ENCODE data around the gene SMG1.
A peak's percentile ranks its signal among the peaks of the same experiment; 100 is the strongest.
"Not testable (repeated sequence)": the region's sequence is repeated elsewhere in the genome, so short reads cannot be mapped to it uniquely, and the experiment has no call there.

SMG1 gene

DNA sequence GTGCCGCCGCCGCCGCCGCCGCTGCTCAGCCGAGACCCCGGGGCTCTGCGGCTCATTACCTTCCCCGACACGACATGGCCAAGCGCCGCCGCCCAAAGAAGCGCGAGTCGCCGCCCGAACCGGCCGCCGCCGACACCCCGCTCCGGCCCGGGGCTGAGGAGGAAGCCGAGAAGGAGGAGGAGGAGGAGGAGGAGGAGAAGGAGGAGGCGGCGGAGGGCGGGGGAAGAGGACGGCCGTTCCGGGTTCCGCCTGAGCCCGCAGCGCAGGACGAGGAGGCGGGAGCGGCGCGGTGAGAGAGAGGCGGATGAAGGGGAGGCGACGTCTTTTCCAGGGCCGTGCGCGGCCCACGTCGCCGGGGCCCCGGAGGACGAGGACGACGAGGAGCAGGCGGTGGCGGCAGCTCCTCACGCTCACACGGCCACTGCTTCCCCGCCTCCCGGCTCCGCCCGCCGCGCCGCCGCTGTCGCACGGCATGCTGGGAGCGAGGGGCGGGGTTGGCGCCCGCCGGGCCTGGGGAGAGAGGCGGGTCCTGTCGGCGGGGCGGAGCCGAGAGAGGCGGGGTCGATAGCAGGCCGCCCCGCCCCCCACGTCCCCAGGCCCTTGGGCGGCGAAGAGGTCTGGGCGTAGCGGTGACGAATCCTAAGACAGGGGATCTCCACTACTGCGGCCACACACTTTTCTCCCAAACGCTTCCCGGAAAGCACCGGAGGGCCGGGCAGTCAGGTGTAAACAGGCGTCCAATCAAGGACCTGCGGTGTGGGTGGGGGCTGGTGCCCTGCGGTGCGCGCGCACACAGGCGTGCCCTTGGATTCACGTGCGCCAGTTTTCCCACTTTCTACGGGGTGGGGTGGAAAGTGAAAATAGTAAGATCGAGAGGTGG is at the start of gene SMG1:
Gene SMG1, minus strand, starts transcription at position 423 of the 880 bp plus-strand sequence. Its CDS starts 367 bp downstream, at position 56.
- H3K27me3 ChIP-seq (replicated peaks; ENCODE audit: insufficient read depth, low read length); H3K36me3 ChIP-seq (replicated peaks; ENCODE audit: insufficient read depth, low read length); H3K9me3 ChIP-seq (replicated peaks; ENCODE audit: insufficient read depth, low read length); H3F3A ChIP-seq (ENCODE audit: insufficient read depth, low read length); H4K20me1 ChIP-seq (ENCODE audit: insufficient read depth, low read length); H3K4me1 ChIP-seq (ENCODE audit: low read length); H3K9me2 ChIP-seq (replicated peaks; ENCODE audit: insufficient read depth, low read length): not testable (repeated sequence)
- Histone ChIP-seq H3K4me2 (ENCODE audit: low read depth, low read length) (peak within 1 kb of the TSS; percentile 74), H3K4me3 (ENCODE audit: low read length) (peak within 1 kb of the TSS; percentile 72), H2AFZ (ENCODE audit: low read length) (peak within 1 kb of the TSS; percentile 51), H3K79me2 (ENCODE audit: low read length) (peaks cover 43% of the 10 kb centered on the region), H3K9ac (ENCODE audit: low read length) (peak within 1 kb of the TSS; percentile 71), H3K27ac (ENCODE audit: low read length) (peak within 1 kb of the TSS; percentile 88)
- peak; percentile 95 for DNase-seq

DNA sequence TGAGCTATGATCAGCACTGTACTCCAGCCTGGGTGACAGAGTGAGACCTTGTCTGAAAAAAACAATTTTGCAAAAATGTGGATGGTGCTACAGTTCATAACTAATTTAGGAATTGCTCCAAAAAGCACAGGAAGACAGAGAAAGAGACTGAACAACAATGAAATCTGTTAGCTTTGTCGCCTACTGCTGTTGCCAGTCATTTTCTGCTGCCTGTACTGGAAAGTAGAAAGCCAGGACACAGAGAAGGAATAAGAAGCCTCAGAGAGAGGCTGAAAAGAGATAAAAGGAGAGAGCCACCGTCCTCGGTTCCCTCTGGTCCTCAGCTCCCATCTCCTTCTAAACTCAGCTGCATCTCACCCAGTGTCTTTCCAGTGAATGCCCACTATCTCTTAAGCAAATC is 48.9 kb upstream of the SMG1 start:
- Histone ChIP-seq H3K27me3 (replicated peaks; ENCODE audit: insufficient read depth, low read length) (no peaks in the 10 kb centered on the region), H3K4me3 (ENCODE audit: low read length) (no peak overlapping the region), H3K9me2 (replicated peaks; ENCODE audit: insufficient read depth, low read length) (no peaks in the 10 kb centered on the region), H3K9ac (ENCODE audit: low read length) (no peak overlapping the region), H3K9me3 (replicated peaks; ENCODE audit: insufficient read depth, low read length) (no peaks in the 10 kb centered on the region), H3F3A (ENCODE audit: insufficient read depth, low read length) (no peaks in the 10 kb centered on the region), H4K20me1 (ENCODE audit: insufficient read depth, low read length) (no peaks in the 10 kb centered on the region), H3K4me2 (ENCODE audit: low read depth, low read length) (no peak overlapping the region), H3K36me3 (replicated peaks; ENCODE audit: insufficient read depth, low read length) (no peaks in the 10 kb centered on the region), H2AFZ (ENCODE audit: low read length) (no peak overlapping the region), H3K79me2 (ENCODE audit: low read length) (no peaks in the 10 kb centered on the region), H3K27ac (ENCODE audit: low read length) (no peak overlapping the region), H3K4me1 (ENCODE audit: low read length) (no peaks in the 10 kb centered on the region)
- DNase-seq: no peak
- TF ChIP-seq EZH2 (optimal IDR thresholded peaks at IDR 0.05; ENCODE audit: low read depth, low read length) (no peak), EZH2phosphoT487 (IDR thresholded peaks at IDR 0.05; ENCODE audit: low read length) (no peak)
- TF ChIP-seq, protein P1, sequence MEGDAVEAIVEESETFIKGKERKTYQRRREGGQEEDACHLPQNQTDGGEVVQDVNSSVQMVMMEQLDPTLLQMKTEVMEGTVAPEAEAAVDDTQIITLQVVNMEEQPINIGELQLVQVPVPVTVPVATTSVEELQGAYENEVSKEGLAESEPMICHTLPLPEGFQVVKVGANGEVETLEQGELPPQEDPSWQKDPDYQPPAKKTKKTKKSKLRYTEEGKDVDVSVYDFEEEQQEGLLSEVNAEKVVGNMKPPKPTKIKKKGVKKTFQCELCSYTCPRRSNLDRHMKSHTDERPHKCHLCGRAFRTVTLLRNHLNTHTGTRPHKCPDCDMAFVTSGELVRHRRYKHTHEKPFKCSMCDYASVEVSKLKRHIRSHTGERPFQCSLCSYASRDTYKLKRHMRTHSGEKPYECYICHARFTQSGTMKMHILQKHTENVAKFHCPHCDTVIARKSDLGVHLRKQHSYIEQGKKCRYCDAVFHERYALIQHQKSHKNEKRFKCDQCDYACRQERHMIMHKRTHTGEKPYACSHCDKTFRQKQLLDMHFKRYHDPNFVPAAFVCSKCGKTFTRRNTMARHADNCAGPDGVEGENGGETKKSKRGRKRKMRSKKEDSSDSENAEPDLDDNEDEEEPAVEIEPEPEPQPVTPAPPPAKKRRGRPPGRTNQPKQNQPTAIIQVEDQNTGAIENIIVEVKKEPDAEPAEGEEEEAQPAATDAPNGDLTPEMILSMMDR (IDR thresholded peaks at IDR 0.05; ENCODE audit: low read length): no peak

DNA sequence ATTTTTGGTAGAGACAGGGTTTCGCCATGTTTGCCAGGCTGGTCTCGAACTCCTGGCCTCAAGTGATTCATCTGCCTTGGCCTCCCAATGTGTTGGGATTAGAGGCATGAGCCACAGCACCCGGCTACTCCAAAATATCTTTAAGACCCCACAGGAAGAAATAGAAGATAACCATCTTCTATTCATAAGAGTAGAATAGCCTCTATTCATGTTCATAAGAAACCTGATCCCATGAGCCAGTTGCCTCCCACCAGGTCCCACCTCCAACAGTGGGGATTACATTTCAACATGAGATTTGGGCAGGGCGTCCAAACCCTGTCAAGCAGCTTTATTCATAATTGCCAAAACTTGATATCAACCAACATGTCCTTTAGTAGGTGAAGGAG is 43.6 kb upstream of the SMG1 start:
- Histone ChIP-seq H3F3A (ENCODE audit: insufficient read depth, low read length) (no peaks in the 10 kb centered on the region), H3K4me3 (ENCODE audit: low read length) (no peak overlapping the region), H3K36me3 (replicated peaks; ENCODE audit: insufficient read depth, low read length) (no peaks in the 10 kb centered on the region), H3K4me1 (ENCODE audit: low read length) (no peaks in the 10 kb centered on the region), H2AFZ (ENCODE audit: low read length) (no peak overlapping the region), H3K9me2 (replicated peaks; ENCODE audit: insufficient read depth, low read length) (no peaks in the 10 kb centered on the region), H4K20me1 (ENCODE audit: insufficient read depth, low read length) (no peaks in the 10 kb centered on the region), H3K9me3 (replicated peaks; ENCODE audit: insufficient read depth, low read length) (no peaks in the 10 kb centered on the region), H3K79me2 (ENCODE audit: low read length) (no peaks in the 10 kb centered on the region), H3K9ac (ENCODE audit: low read length) (no peak overlapping the region), H3K27ac (ENCODE audit: low read length) (no peak overlapping the region), H3K27me3 (replicated peaks; ENCODE audit: insufficient read depth, low read length) (no peaks in the 10 kb centered on the region), H3K4me2 (ENCODE audit: low read depth, low read length) (no peak overlapping the region)
- DNase-seq: no peak
- TF ChIP-seq EZH2phosphoT487 (IDR thresholded peaks at IDR 0.05; ENCODE audit: low read length) (no peak), EZH2 (optimal IDR thresholded peaks at IDR 0.05; ENCODE audit: low read depth, low read length) (no peak)
- TF ChIP-seq, protein P1 (IDR thresholded peaks at IDR 0.05; ENCODE audit: low read length): no peak

All from MM.1S (cell line).